GM18867 (cell line): ENCODE results near the gene GCC1.
A peak's percentile ranks its signal among the peaks of the same experiment; 100 is the strongest.
"Not testable (repeated sequence)": the region's sequence is repeated elsewhere in the genome, so short reads cannot be mapped to it uniquely, and the experiment has no call there.

Source experiments
- ATAC-seq: cut with Tn5 transposase; IDR thresholded peaks from one replicate; pipeline ENCODE4 v1.9.1; 2021; ENCODE audit warnings: mild to moderate bottlenecking, moderate library complexity; ENCODE audit not compliant: unreplicated experiment

GCC1 gene

GRCh38 chr7:127591189-127591588 lies 5.8 kb upstream of the GCC1 start:
- no peak for ATAC-seq

- ATAC-seq, result no peak
Observed at GRCh38 chr7:127589896-127590295, 4.5 kb upstream of the GCC1 start.

- ATAC-seq, result peak; percentile 11
Observed at GRCh38 chr7:127588697-127589482, 3.5 kb upstream of the GCC1 start.

- ATAC-seq, result peak; percentile 78
Observed at GRCh38 chr7:127588019-127588696, 2.8 kb upstream of the GCC1 start, which contains the start of gene ARF5. Gene ARF5, plus strand, starts transcription at chr7:127588411. Its CDS starts 88 bp downstream, at chr7:127588499.

DNA sequence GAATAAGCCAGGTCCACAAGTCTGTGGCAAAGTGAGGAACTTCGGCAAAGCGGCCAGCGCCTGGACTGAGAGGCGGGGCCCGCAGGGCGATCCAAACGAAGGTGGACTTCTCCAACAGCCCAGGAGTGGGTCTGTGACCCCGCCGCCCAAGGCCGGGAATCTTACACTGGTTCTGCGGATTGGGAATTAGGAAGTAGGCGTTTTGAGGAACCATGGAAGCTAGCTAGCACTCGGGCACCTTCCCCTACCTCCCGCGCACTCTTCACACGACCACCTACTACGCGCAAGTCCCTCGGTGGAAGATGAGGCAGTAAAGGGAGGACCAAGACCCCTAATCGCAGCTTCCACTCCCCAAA lies 2.2 kb upstream of the GCC1 start:
- ATAC-seq, result no peak

- ATAC-seq, result no peak
Observed at GRCh38 chr7:127586346-127586745, 950 bp upstream of the GCC1 start.

DNA sequence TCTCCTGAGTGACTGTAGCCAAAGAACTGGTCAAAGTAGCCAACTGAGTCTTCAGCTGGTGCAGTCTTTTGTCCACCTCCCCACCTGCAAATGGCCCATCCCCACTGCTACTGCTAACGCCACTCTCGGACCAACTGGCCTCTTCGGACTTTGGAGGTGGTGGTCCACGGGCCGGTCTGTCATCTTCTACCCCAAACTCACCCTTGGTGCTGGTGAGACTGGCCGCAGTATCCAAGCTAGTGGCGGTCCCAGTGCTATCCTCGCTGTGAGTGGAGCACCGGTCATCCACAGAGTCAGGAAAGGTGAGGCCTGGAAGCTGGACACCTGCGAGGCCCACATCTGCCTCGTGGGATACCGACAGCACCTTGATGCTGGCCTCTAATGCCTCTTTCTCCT lies 750 bp downstream of the GCC1 start:
- no peak for ATAC-seq

- ATAC-seq, result no peak
Observed at GRCh38 chr7:127582361-127582760, 3.0 kb downstream of the GCC1 start.

DNA sequence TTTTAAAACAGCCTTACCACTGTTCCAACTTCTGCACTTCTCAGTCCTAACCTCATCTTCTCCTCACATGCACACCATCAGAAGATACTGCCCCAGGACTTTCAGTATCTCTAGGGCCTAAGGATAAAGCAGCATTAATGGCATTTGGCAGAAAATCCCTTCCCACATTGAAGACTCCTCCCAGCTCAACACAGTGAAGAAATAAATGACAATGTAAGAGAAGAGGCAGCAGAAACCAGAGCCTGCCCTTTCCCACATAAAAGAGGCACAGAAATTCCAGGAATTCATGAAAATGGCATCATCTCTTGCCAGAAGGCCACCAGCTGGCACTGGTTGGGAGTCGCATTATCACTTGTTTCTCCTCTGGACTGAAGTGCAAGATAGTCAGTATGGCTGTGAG lies 3.7 kb downstream of the GCC1 start:
- no peak for ATAC-seq

GRCh38 chr7:127580612-127581011 lies 4.8 kb downstream of the GCC1 start:
- no peak for ATAC-seq

DNA sequence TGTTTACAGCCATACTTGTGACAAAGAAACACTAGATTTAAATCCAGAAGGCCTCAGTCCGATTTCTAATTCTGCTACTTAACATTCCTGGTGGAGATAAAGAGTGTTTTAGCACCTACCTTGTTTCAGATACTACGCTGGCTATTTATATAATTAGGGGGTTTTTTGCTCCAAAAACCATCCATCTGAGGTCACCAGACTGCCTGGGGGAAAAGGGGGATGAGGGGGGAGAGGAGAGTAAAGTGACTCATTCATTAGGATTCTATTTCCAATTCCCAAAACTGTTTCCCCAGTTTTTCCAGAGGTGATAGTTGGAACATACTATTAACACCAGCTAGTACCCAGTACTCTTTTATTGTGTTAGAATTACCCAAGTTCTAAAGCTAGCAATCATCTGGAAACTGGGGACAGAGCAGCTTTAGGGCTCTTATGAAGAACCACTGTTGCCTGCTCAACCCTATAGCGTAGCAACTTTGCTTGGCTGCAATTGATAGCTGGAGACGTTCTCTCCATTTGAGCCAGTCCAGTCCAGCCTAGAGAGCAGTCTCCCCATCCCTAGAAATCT lies 6.6 kb downstream of the GCC1 start:
- no peak for ATAC-seq

DNA sequence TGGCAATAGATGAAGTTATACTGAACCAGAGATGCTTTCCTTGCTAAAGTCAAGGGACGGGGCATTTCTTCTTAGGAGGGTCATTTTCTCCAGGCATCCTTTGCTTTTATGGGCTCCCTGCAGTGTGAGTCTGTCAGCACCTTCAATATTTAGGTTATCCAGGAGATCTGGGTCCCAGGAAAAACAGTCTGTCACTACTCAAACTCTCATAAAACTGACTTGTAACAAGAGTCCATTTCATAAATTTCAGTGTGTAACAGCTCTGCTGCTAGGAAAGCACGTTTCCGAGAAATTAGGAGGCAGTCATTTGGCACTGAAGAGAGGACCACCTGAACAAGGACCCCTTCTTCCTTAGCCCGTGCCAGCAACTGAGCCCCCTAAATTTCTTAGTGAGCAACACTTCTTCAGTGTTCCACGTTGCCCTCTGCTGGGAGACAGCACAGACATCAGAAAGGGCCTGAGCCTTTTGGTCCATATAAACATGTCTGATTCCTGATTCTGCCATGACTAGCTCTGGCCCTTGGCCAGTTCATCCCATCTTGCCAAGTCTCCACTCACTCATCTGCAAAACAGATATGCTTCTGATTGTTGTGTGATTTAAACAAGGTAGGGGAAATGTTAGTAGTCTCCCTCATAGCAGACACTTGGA lies 7.2 kb downstream of the GCC1 start:
- no peak for ATAC-seq

- ATAC-seq, result no peak
Observed at GRCh38 chr7:127571741-127572505, 13.5 kb downstream of the GCC1 start.

DNA sequence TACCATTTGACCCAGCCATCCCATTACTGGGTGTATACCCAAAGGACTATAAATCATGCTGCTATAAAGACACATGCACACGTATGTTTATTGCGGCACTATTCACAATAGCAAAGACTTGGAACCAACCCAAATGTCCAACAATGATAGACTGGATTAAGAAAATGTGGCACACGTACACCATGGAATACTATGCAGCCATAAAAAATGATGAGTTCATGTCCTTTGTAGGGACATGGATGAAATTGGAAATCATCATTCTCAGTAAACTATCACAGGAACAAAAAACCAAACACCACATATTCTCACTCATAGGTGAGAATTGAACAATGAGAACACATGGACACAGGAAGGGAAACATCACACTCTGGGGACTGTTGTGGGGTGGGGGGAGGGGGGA lies 17.4 kb downstream of the GCC1 start:
- ATAC-seq, result not testable (repeated sequence)

DNA sequence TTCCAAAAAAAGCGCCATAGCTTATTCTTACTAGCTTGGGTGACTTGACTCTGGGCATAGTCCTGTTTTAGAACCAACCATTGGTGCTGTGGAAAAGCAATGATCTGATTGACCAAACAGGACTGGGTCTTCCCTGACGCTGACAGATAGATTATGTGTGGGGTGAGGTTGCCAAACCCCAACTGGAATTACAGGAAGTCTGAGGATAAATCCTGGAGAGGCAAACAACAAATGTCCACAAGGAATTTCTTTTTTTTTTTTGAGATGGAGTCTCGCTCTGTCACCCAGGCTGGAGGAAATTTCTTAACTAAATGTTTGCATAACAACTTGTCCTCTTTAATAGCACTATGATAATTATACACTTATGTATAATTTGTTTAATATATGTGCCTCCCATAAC lies 19.2 kb downstream of the GCC1 start:
- no peak for ATAC-seq

- ATAC-seq, result no peak
Observed at GRCh38 chr7:127557803-127558202, 27.6 kb downstream of the GCC1 start.

GRCh38 chr7:127556404-127556803 lies 29.0 kb downstream of the GCC1 start:
- no peak for ATAC-seq

DNA sequence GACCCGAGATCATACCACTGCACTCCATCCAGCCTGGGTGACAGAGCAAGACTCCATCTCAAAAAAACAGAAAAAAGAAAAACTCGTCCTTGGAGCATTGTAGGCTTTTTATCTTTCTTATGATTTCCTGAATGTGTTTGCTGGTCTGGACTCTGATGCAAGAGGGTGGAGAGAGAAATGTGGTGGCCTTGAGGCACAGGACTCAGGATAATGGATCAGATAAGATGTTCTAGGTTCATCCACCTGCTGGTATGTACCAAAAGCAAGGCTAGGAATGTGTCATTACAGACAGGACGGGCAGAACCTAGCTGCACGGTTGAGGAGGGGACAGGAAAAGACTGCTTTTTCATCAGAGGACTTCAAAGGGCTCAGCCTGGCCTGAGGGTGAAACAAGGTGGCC lies 33.5 kb downstream of the GCC1 start:
- ATAC-seq, result no peak

DNA sequence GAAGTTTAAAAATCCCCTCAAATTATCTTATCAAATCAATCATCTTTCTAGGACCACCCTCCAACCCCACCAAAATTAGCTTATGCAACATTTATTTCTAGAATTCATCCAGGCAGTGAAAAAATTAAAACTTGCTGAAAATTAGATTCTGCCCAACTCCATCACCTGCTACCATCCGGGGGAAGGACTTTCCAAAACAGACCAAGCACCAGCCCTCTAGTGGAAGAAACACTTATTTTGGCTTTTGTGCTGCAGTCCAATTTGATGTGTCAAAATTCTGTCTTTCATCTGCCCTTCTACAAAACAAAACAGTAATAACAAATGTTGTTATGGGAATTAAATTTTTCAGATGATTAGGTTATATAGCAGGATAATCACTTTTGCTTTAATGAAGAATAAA lies 35.1 kb downstream of the GCC1 start:
- ATAC-seq, result no peak

GRCh38 chr7:127546313-127546712 lies 39.1 kb downstream of the GCC1 start:
- no peak for ATAC-seq

DNA sequence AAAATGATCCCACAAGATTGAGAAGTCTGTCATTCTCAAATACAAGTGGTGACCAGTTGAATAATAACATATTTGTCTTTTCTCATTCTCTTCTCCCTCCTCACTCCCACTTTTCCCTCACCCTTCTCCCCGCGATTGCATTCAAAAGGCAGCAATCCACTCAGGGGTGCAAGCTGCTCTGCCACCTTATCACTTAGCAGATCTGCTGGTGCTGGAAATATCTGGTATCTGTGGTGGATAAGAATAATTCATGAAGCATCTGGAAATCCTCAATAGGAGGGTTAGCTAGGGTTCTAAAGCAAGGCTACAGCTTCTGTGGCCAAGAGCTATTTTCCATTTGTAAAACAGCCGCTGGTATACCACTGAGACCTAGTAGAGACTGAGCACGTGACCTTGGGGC lies 43.8 kb downstream of the GCC1 start:
- ATAC-seq, result no peak
